GM06990 (cell line): ENCODE data around the gene RER1.

Source experiments
- DNase-seq: peaks from one replicate; pipeline ENCODE4 v3.0.0-alpha.2; 2011; ENCODE audit not compliant: insufficient read length; ENCODE audit errors: extremely low read depth
- H3K27me3 ChIP-seq: replicated peaks from 2 replicates; pipeline ENCODE4 v1.6.0; 2011; ENCODE audit warnings: low read length; ENCODE audit not compliant: control insufficient read depth, insufficient read depth
- H3K36me3 ChIP-seq: 2 replicates; pipeline ENCODE4 v1.5.1; 2011; ENCODE audit warnings: low read length; ENCODE audit not compliant: control insufficient read depth, insufficient read depth
- H3K4me3 ChIP-seq: replicated peaks from 2 replicates; pipeline ENCODE4 v1.5.1; 2011; ENCODE audit warnings: low read depth, mild to moderate bottlenecking, control low read depth, low read length
- TF ChIP-seq, protein P1 (sequence below): IDR thresholded peaks from 2 replicates; pipeline ENCODE4 v1.5.1; 2011; ENCODE audit warnings: low read length, control low read depth, mild to moderate bottlenecking, inconsistent platforms; ENCODE audit not compliant: insufficient read depth, poor library complexity, severe bottlenecking

The RER1 gene

DNA sequence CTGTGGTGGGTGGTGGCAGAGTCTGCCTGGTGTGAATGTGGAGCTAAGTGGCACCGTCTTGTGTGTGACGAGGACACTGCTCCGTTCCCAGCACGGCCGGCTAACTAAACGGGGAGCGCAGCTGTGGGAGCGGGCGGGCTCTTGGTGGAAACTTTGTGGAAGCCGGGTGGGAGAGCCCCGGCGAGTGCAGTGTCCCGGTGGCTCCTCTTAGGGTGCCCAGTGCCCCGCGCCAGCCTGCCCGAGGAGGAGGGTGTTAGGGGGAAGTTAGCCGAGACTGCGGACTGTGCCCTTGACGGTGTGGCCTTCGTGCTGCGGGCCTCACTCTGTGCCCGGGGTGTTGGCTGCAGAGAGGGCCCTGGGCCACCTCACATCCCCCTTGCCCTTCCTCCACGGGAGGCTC lies 10.8 kb downstream of the RER1 start:
- no peak for DNase-seq
- Histone ChIP-seq H3K36me3 (peaks cover 45% of the 10 kb centered on the region), H3K4me3 (no peak overlapping the region)

DNA sequence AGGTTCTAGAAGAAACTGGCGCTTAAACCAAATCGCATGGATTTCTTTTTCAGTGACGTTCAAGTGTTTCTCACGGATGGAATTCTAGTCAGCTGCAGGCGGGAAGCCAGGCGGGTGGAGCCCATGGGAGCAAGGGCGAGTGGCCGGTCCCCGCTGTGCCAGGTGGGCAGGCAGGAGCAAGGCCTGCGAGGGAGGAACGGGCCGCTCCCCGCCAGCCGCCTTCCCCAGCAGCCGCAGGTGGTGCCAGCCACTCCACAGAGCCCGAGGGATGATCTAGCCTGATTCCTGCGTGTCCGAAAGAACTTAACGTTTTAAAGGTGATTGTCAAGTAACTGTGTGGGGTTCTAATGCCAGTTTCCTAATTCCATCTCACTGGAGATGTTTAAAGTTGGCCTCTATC lies 11.6 kb downstream of the RER1 start:
- H3K36me3 ChIP-seq: peaks cover 40% of the 10 kb centered on the region
- H3K4me3 ChIP-seq: no peak overlapping the region
- DNase-seq: no peak
- TF ChIP-seq, protein P1, sequence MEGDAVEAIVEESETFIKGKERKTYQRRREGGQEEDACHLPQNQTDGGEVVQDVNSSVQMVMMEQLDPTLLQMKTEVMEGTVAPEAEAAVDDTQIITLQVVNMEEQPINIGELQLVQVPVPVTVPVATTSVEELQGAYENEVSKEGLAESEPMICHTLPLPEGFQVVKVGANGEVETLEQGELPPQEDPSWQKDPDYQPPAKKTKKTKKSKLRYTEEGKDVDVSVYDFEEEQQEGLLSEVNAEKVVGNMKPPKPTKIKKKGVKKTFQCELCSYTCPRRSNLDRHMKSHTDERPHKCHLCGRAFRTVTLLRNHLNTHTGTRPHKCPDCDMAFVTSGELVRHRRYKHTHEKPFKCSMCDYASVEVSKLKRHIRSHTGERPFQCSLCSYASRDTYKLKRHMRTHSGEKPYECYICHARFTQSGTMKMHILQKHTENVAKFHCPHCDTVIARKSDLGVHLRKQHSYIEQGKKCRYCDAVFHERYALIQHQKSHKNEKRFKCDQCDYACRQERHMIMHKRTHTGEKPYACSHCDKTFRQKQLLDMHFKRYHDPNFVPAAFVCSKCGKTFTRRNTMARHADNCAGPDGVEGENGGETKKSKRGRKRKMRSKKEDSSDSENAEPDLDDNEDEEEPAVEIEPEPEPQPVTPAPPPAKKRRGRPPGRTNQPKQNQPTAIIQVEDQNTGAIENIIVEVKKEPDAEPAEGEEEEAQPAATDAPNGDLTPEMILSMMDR: no peak
- H3K27me3 ChIP-seq: no peaks in the 10 kb centered on the region

More for the DNA sequence above, 10.8 kb downstream of the RER1 start:
- TF ChIP-seq, protein P1: no peak
- no peaks in the 10 kb centered on the region for H3K27me3 ChIP-seq

DNA sequence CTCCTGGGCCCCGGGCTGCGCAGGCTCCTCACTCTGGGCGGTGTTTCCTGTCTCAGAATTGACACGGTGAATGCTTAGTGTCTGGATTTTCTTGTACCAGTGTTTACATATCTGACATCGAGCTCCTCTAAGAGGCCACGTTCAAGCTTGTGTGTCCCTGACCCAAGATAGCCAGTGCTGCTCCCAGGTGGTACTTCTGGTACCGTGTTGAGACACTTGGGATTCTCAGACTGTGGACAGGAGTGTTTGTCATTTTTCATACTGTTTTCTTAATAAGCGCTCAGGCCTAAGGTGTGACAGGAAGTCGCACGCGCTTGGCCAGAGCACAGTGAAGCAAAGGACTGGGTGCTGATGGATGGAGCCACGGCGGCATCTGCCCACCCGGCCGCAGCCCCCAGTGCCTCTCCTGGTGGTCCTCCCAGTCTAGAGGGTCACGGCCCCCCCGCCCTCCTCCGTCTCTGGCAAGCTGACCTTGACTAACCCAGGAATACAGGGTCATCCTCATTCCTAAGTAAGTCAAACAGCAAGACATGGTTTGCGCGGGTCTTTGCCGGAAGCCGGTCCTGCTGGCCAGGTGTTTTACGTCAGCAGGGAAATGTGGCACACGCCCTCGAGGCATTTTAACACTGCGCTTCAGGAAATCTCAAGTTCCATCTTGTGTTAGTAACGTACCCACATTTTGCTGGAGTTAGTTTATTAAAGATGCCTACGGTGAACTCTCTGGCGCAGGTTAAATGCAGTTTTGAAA lies 12.7 kb downstream of the RER1 start:
- H3K27me3 ChIP-seq: no peaks in the 10 kb centered on the region
- no peak for DNase-seq
- TF ChIP-seq, protein P1: no peak
- no peak overlapping the region for H3K4me3 ChIP-seq
- peaks cover 42% of the 10 kb centered on the region for H3K36me3 ChIP-seq

DNA sequence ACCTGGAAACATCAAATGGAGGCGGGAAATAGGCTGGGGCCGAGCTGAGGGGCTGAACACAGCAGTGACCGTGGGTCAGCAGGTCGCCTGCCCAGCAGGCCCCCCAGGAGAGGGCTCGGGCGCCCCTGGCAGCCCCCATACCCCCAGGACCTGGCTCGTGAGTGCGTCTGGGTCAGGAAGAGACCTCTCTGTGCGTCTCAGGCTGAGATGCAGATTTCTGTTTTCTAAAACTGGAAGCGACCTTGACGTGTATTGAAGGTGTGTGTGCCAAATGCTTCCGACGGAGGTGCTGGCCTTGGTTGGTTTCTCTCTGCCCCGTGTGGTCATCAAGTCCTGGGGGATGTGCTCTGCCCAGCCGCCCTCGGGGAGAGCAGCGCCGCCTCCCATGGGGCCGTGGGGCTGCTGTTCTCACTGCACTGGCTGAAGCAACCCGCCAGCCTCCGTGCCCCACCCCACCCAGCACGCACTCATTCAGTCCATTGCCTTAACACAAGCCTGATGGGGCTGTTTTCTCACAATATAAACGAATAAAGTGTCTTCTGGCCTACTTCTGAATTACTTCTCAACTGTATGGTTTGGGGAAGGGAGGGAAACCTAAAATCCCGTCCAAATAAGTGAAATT lies 13.4 kb downstream of the RER1 start:
- H3K36me3 ChIP-seq: peaks cover 39% of the 10 kb centered on the region
- no peaks in the 10 kb centered on the region for H3K27me3 ChIP-seq
- DNase-seq: no peak
- no peak overlapping the region for H3K4me3 ChIP-seq
- TF ChIP-seq, protein P1: no peak

DNA sequence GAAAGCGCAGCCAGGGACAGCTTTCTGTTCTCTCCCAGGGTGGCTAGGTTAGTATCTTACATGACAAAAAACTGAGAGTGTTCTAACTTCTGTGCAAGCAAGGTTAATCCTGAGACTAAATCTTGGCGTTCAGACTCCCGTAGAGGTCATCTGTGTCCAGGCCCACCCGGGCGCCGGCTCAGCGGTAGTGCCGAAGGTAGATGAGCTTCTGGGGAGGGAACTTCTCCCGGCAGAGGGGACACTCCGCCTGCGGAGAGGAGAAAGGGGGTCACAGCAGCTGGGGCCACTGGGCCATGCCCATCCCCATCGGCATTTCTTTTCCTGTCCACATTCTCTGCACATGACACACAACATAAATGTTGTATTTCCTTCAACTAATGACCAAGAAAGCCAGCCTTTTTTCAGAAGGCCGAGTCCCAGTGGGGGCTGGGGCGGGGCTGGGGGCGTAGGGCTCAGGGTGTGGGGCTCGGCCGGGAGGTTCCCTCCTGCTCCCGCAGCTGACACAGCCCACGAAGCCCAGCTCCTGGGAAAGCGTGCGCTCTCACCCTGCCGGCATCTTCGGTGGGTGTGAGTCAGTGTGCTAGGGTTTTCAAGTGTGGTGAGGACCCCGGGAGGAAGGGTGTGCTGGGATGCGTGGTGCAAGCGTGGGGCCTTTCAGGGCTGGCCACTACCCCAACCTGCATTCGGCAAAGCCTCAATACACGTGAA lies 14.1 kb downstream of the RER1 start:
- Histone ChIP-seq H3K27me3 (no peaks in the 10 kb centered on the region), H3K4me3 (no peak overlapping the region), H3K36me3 (peaks cover 36% of the 10 kb centered on the region)
- TF ChIP-seq, protein P1: no peak
- DNase-seq: no peak
